NCI-H2227 (cell line): ENCODE measurements around the gene ARHGAP10.

Experiments used
- DNase-seq: peaks from one replicate; lab custom pipeline; 2025; ENCODE audit not compliant: unreplicated experiment; lab: John Stamatoyannopoulos, UW

ARHGAP10 gene

GRCh38 chr4:148017801-148018200 is 285.9 kb downstream of the ARHGAP10 start:
- no peak for DNase-seq

GRCh38 chr4:148021686-148022085 is 289.8 kb downstream of the ARHGAP10 start:
- DNase-seq: no peak

GRCh38 chr4:148022975-148023374 is 291.1 kb downstream of the ARHGAP10 start:
- DNase-seq: no peak

GRCh38 chr4:148023512-148024181 is 291.8 kb downstream of the ARHGAP10 start:
- no peak for DNase-seq

- no peak for DNase-seq
Observed at GRCh38 chr4:148025981-148026380, 294.1 kb downstream of the ARHGAP10 start.

- no peak for DNase-seq
Observed at GRCh38 chr4:148027201-148027600, 295.3 kb downstream of the ARHGAP10 start.

GRCh38 chr4:148029781-148030180 is 297.9 kb downstream of the ARHGAP10 start:
- no peak for DNase-seq

- no peak for DNase-seq
Observed at GRCh38 chr4:148030193-148030873, 298.4 kb downstream of the ARHGAP10 start.

- no peak for DNase-seq
Observed at GRCh38 chr4:148034813-148035212, 302.9 kb downstream of the ARHGAP10 start.

GRCh38 chr4:148041606-148042329 is 309.9 kb downstream of the ARHGAP10 start:
- DNase-seq: no peak

- DNase-seq: no peak
Observed at GRCh38 chr4:148044089-148044911, 312.4 kb downstream of the ARHGAP10 start.

GRCh38 chr4:148044912-148045352 is 313.0 kb downstream of the ARHGAP10 start:
- no peak for DNase-seq

- no peak for DNase-seq
Observed at GRCh38 chr4:148048598-148048997, 316.7 kb downstream of the ARHGAP10 start.

GRCh38 chr4:148051403-148051802 is 319.5 kb downstream of the ARHGAP10 start:
- DNase-seq: no peak

GRCh38 chr4:148052448-148052847 is 320.6 kb downstream of the ARHGAP10 start:
- DNase-seq: no peak

- DNase-seq: no peak
Observed at GRCh38 chr4:148053298-148054003, 321.6 kb downstream of the ARHGAP10 start.

- DNase-seq: no peak
Observed at GRCh38 chr4:148054275-148054674, 322.4 kb downstream of the ARHGAP10 start.

- no peak for DNase-seq
Observed at GRCh38 chr4:148055844-148056243, 324.0 kb downstream of the ARHGAP10 start.

- no peak for DNase-seq
Observed at GRCh38 chr4:148056879-148057278, 325.0 kb downstream of the ARHGAP10 start.

GRCh38 chr4:148057516-148057915 is 325.6 kb downstream of the ARHGAP10 start:
- no peak for DNase-seq
